HepG2 (cell line): ENCODE measurements around the gene ENO3. TPM values are rescaled to one million over a fixed set of nuclear protein-coding genes. Genes with fewer than 3 reads are reported as not detected.

Source experiments
- AHDC1 ChIP-seq: sonication (generic); formaldehyde crosslinking; IDR thresholded peaks from 2 replicates; pipeline ENCODE4 v1.5.1; 2020; ENCODE audit warnings: mild to moderate bottlenecking, missing genetic modification reagents, borderline replicate concordance
- GTF2F1 ChIP-seq: fragments of 150-350 bp; IDR thresholded peaks from 2 replicates; pipeline ENCODE4 v1.6.1; 2014; ENCODE audit warnings: low read length
- IRF2 ChIP-seq: IDR thresholded peaks from 2 replicates; pipeline ENCODE4 v1.6.1; 2018; ENCODE audit warnings: missing genetic modification reagents, missing compliant biosample characterization
- MAZ ChIP-seq, 2 experiments: sonication (generic) in 1 of 2; formaldehyde crosslinking in 1 of 2; IDR thresholded peaks; 2 replicates each; pipeline versions ENCODE4 v1.5.0 to v1.6.1; 2012 to 2020; ENCODE audit warnings: low read depth in 2 of 2, mild to moderate bottlenecking in 2 of 2, borderline replicate concordance in 1 of 2, improper control_type of control experiment in 1 of 2, low read length in 1 of 2, missing genetic modification reagents in 1 of 2, moderate library complexity in 1 of 2
- MED13 ChIP-seq: sonication (generic); formaldehyde crosslinking; IDR thresholded peaks from 2 replicates; pipeline ENCODE4 v1.5.0; 2020; ENCODE audit warnings: missing genetic modification reagents
- SATB2 ChIP-seq: sonication (generic); formaldehyde crosslinking; IDR thresholded peaks from 2 replicates; pipeline ENCODE4 v1.5.0; 2020; ENCODE audit warnings: missing genetic modification reagents
- SOX5 ChIP-seq: IDR thresholded peaks from 2 replicates; pipeline ENCODE4 v1.6.1; 2016; ENCODE audit warnings: borderline replicate concordance
- SRY ChIP-seq: sonication (generic); formaldehyde crosslinking; IDR thresholded peaks from 2 replicates; pipeline ENCODE4 v1.8.0; 2022; ENCODE audit warnings: mild to moderate bottlenecking, missing genetic modification reagents
- TAF1 ChIP-seq: sonication (generic); formaldehyde crosslinking; IDR thresholded peaks from 2 replicates; pipeline ENCODE4 v1.4.0; 2020; ENCODE audit warnings: missing genetic modification reagents
- TAF15 ChIP-seq: fragments of 200-400 bp; formaldehyde crosslinking; IDR thresholded peaks from one replicate; pipeline ENCODE4 v1.6.1; 2018; ENCODE audit warnings: mild to moderate bottlenecking, low read depth, low read length; ENCODE audit not compliant: poor library complexity, severe bottlenecking
- UBTF ChIP-seq: sonication (generic); formaldehyde crosslinking; IDR thresholded peaks from 2 replicates; pipeline ENCODE4 v1.4.0; 2020; ENCODE audit warnings: mild to moderate bottlenecking, missing genetic modification reagents
- ZBTB1 ChIP-seq: sonication (generic); formaldehyde crosslinking; IDR thresholded peaks from 2 replicates; pipeline ENCODE4 v1.4.0; 2020; ENCODE audit warnings: missing genetic modification reagents, borderline replicate concordance
- ZNF136 ChIP-seq: sonication (generic); formaldehyde crosslinking; IDR thresholded peaks from 2 replicates; pipeline ENCODE4 v1.8.1; 2022; ENCODE audit warnings: low read depth, mild to moderate bottlenecking, moderate library complexity, missing genetic modification reagents
- ZNF230 ChIP-seq: sonication (generic); formaldehyde crosslinking; IDR thresholded peaks from 2 replicates; pipeline ENCODE4 v1.4.0; 2020; ENCODE audit warnings: mild to moderate bottlenecking, missing genetic modification reagents
- ZNF274 ChIP-seq: sonication (generic); formaldehyde crosslinking; IDR thresholded peaks from 2 replicates; pipeline ENCODE4 v1.5.1; 2020; ENCODE audit warnings: mild to moderate bottlenecking, missing genetic modification reagents
- ZNF335 ChIP-seq: sonication (generic); formaldehyde crosslinking; IDR thresholded peaks from 2 replicates; pipeline ENCODE4 v1.4.0; 2020; ENCODE audit warnings: missing genetic modification reagents
- ZNF430 ChIP-seq: sonication (generic); formaldehyde crosslinking; IDR thresholded peaks from 2 replicates; pipeline ENCODE4 v1.9.0; 2021; ENCODE audit warnings: mild to moderate bottlenecking, missing genetic modification reagents
- ZNF557 ChIP-seq: sonication (generic); formaldehyde crosslinking; IDR thresholded peaks from 2 replicates; pipeline ENCODE4 v1.4.0; 2020; ENCODE audit warnings: missing genetic modification reagents
- ZNF619 ChIP-seq: sonication (generic); formaldehyde crosslinking; IDR thresholded peaks from 2 replicates; pipeline ENCODE4 v1.4.0; 2020; ENCODE audit warnings: mild to moderate bottlenecking, missing genetic modification reagents
- polyA plus RNA-seq, 8 experiments: library from polyadenylated mRNA; depleted of rRNA in 3 of 8; stranded (reverse) in 7 of 8; unstranded in 1 of 8; fragments of >200 nt; fragmentation: Illumina TruSeq in 4 of 8; extraction: Trizol in 4 of 8; gene quantifications; 2 replicates each; pipeline versions ENCODE4 v1.2.1 to v1.2.3, GENCODE V29; 2011 to 2016; ENCODE audit warnings: low read depth in 4 of 8, missing spikeins in 1 of 8, mixed read lengths in 1 of 8; ENCODE audit not compliant: insufficient read depth in 1 of 8
- total RNA-seq, 5 experiments: library from RNA; depleted of rRNA; stranded (reverse); fragments of >200 nt; fragmentation: Illumina TruSeq; extraction: Trizol; gene quantifications; 2 replicates each; pipeline ENCODE4 v1.2.3, GENCODE V29; 2016; ENCODE audit warnings: low read depth in 1 of 5
- TF ChIP-seq, protein P1 (sequence below): sonication (generic); formaldehyde crosslinking; IDR thresholded peaks from 2 replicates; pipeline ENCODE4 v1.4.0; 2020; ENCODE audit warnings: missing genetic modification reagents; ENCODE audit errors: not compliant biosample characterization
- TF ChIP-seq, protein P2 (sequence below): IDR thresholded peaks from 2 replicates; pipeline ENCODE4 v1.6.1; 2012; ENCODE audit warnings: low read depth, low read length, improper control_type of control experiment

ENO3 gene
- total and polyA plus RNA-seq, 2 of the 13 experiments (the other 11 are each of a cell fraction or from before 2014, with no cell fraction given) = 59.8 to 69.8 TPM

DNA sequence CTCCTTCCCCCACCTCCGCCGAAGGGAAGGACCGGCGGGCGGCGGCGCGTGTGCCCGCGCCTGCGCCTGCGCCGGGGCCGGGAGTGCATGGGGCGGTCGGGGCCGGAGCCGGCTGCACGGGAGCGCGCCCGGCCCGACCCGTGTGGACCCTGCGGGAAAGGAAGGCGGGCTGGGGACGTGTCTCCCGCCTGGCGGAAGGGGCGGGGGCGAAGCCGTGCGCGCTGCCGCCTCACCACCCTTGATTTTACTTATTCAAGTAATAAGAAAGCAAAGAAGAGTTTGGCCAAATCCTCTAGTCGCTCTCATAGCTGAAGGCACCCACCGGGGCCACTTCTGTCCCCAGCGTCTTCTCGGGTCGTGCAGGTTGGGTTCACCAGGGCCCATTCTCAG, 2.0 kb upstream of the ENO3 start (continued):
- TF ChIP-seq UBTF (CRISPR knock-in tag) (no peak), SATB2 (no peak), MAZ (IDR thresholded peaks at IDR 0.05; ENCODE audit: borderline replicate concordance, low read depth, low read length) (no peak), MAZ (CRISPR knock-in tag; IDR thresholded peaks at IDR 0.05; ENCODE audit: low read depth) (peak; percentile 24; the same call in 1 of the 2 replicates), ZNF430 (no peak), ZNF619 (CRISPR knock-in tag) (no peak), ZNF230 (CRISPR knock-in tag) (no peak), SRY (CRISPR knock-in tag) (no peak; the same call in 1 of the 2 replicates), GTF2F1 (no peak), ZNF274 (no peak), ZBTB1 (no peak), IRF2 (CRISPR knock-in tag) (no peak), TAF15 (no peak), MED13 (CRISPR knock-in tag) (0 out of 2 replicates have a peak, but pooled peaks have one; percentile 4), SOX5 (CRISPR knock-in tag) (no peak), TAF1 (CRISPR knock-in tag) (no peak), ZNF335 (CRISPR knock-in tag) (no peak), ZNF136 (CRISPR knock-in tag) (no peak), ZNF557 (CRISPR knock-in tag) (no peak), AHDC1 (CRISPR knock-in tag) (no peak)
- TF ChIP-seq, protein P1, sequence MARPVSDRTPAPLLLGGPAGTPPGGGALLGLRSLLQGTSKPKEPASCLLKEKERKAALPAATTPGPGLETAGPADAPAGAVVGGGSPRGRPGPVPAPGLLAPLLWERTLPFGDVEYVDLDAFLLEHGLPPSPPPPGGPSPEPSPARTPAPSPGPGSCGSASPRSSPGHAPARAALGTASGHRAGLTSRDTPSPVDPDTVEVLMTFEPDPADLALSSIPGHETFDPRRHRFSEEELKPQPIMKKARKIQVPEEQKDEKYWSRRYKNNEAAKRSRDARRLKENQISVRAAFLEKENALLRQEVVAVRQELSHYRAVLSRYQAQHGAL (CRISPR knock-in tag) = no peak
- TF ChIP-seq, protein P2, sequence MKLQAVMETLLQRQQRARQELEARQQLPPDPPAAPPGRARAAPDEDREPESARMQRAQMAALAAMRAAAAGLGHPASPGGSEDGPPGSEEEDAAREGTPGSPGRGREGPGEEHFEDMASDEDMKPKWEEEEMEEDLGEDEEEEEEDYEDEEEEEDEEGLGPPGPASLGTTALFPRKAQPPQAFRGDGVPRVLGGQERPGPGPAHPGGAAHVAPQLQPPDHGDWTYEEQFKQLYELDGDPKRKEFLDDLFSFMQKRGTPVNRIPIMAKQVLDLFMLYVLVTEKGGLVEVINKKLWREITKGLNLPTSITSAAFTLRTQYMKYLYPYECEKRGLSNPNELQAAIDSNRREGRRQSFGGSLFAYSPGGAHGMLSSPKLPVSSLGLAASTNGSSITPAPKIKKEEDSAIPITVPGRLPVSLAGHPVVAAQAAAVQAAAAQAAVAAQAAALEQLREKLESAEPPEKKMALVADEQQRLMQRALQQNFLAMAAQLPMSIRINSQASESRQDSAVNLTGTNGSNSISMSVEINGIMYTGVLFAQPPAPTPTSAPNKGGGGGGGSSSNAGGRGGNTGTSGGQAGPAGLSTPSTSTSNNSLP = no peak
